ENCODE measurements around the gene PDE4B. TPM values are rescaled to one million over a fixed set of nuclear protein-coding genes. Genes with fewer than 3 reads are reported as not detected.

Gene PDE4B
- total RNA-seq, 4 donors from 2014 or later: 11.2 to 49.5 (median 26.3) TPM

DNA sequence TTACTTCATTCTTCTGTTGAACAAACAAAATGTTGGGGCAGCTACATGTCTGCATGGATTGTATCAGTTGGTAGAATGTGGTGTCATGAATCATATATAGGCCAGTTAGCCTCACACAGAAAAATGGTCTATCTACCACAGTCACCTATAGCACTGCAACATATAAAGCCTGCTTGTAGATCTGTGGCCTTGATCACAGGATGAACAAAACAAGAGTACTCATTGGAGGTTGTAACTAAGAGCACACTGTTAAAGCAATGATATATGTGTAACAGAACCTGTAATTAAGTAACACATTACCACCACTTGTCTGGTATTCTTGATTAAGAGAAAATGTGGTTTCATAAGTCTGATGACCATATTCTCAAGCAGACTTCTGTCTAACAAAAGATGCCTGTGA, 573.9 kb downstream of the PDE4B start:
- TF ChIP-seq, protein P1, sequence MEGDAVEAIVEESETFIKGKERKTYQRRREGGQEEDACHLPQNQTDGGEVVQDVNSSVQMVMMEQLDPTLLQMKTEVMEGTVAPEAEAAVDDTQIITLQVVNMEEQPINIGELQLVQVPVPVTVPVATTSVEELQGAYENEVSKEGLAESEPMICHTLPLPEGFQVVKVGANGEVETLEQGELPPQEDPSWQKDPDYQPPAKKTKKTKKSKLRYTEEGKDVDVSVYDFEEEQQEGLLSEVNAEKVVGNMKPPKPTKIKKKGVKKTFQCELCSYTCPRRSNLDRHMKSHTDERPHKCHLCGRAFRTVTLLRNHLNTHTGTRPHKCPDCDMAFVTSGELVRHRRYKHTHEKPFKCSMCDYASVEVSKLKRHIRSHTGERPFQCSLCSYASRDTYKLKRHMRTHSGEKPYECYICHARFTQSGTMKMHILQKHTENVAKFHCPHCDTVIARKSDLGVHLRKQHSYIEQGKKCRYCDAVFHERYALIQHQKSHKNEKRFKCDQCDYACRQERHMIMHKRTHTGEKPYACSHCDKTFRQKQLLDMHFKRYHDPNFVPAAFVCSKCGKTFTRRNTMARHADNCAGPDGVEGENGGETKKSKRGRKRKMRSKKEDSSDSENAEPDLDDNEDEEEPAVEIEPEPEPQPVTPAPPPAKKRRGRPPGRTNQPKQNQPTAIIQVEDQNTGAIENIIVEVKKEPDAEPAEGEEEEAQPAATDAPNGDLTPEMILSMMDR (IDR thresholded peaks at IDR 0.05): no peak
- ATAC-seq (ENCODE audit: low FRiP score) (no peak), DNase-seq (ENCODE audit: low spot score) (no peak)

- no peak for ATAC-seq (ENCODE audit: low FRiP score)
- TF ChIP-seq, protein P1 (IDR thresholded peaks at IDR 0.05): no peak
- DNase-seq (ENCODE audit: low spot score): no peak
Measured at GRCh38 chr1:66367369-66367768, 574.7 kb downstream of the PDE4B start.

- TF ChIP-seq, protein P1 (IDR thresholded peaks at IDR 0.05): no peak
- ATAC-seq (ENCODE audit: low FRiP score): no peak
Measured at GRCh38 chr1:66368261-66368660, 575.6 kb downstream of the PDE4B start.

DNA sequence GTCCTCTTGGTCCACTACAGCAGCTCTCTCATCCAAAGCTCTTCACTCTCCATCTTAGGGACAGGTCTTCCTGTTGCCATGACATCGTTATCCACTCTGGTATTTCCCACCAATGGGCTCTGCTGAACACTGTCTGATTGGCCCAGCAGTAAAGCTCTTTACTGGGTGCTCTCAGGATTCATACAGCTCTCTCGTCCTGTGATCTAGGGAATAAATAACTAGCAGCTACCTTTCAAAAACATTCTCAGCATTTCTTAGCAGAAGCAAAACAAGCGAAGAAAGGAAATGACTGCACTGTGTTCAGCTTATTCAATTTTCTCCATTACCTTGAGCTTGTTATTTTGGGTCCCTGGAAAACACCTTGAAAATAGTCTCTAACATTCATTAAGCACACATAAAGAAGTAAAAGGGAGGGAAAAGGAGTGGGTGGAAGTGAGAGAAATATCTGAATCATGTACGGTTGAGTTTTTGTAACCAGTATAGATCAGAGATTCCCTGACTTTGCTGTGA, 577.8 kb downstream of the PDE4B start:
- ATAC-seq (ENCODE audit: low FRiP score) (no peak), DNase-seq (ENCODE audit: low spot score) (no peak)
- TF ChIP-seq, protein P1 (IDR thresholded peaks at IDR 0.05): no peak

More at GRCh38 chr1:66368261-66368660, 575.6 kb downstream of the PDE4B start:
- no peak for DNase-seq (ENCODE audit: low spot score)

- ATAC-seq (ENCODE audit: low FRiP score): peak; percentile 36
- TF ChIP-seq, protein P1 (IDR thresholded peaks at IDR 0.05): no peak
Measured at GRCh38 chr1:66371233-66372005, 578.7 kb downstream of the PDE4B start.

DNA sequence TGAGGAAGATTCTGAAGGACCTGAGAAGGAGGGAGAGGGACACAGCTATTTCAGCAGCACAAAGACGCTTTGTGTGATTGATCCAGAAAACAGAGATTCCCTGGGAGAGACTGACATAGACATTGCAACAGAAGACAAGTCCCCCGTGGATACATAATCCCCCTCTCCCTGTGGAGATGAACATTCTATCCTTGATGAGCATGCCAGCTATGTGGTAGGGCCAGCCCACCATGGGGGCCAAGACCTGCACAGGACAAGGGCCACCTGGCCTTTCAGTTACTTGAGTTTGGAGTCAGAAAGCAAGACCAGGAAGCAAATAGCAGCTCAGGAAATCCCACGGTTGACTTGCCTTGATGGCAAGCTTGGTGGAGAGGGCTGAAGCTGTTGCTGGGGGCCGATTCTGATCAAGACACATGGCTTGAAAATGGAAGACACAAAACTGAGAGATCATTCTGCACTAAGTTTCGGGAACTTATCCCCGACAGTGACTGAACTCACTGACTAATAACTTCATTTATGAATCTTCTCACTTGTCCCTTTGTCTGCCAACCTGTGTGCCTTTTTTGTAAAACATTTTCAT, 579.9 kb downstream of the PDE4B start:
- ATAC-seq (ENCODE audit: low FRiP score) (no peak), DNase-seq (ENCODE audit: low spot score) (no peak)
- TF ChIP-seq, protein P1 (IDR thresholded peaks at IDR 0.05): no peak

More at GRCh38 chr1:66371233-66372005, 578.7 kb downstream of the PDE4B start:
- DNase-seq (ENCODE audit: low spot score): no peak

Measured in omental fat pad (tissue), 4 donors.